Measurements from ENCODE around the gene MYRIP. TPM values are rescaled to one million over a fixed set of nuclear protein-coding genes. Genes with fewer than 3 reads are reported as not detected.

Gene MYRIP
- total RNA-seq, 1 experiment from 2014 or later = 0.44 TPM

- Histone ChIP-seq H3K4me2 (ENCODE audit: low read length) (no peak overlapping the region), H3K9ac (ENCODE audit: low read length) (no peak overlapping the region), H3K36me3 (ENCODE audit: control insufficient read depth in 1 of 2, insufficient read depth in 2 of 2, low read length in 2 of 2) (no peaks in the 10 kb centered on the region), H3K9me2 (ENCODE audit: insufficient read depth) (no peaks in the 10 kb centered on the region), H3K27me3 (ENCODE audit: insufficient read depth, low read length) (peaks cover 30% of the 10 kb centered on the region), H3K4me1 (ENCODE audit: control insufficient read depth in 1 of 2, insufficient read depth in 2 of 2, low read length in 2 of 2) (no peaks in the 10 kb centered on the region), H2AFZ (ENCODE audit: low read depth, low read length, poor library complexity, severe bottlenecking) (no peak overlapping the region), H3K4me3 (replicated peaks in 1 of 2; ENCODE audit: low read depth in 1 of 2, low read length in 2 of 2) (no peak overlapping the region), H3K27ac (ENCODE audit: low read depth, low read length) (no peak overlapping the region), H4K20me1 (ENCODE audit: insufficient read depth) (no peaks in the 10 kb centered on the region), H3K9me3 (ENCODE audit: control insufficient read depth in 1 of 2, insufficient read depth in 1 of 2, low read depth in 1 of 2, low read length in 2 of 2) (no peaks in the 10 kb centered on the region), H3K79me2 (ENCODE audit: insufficient read depth, low read length) (no peaks in the 10 kb centered on the region)
- intact Hi-C loops (cut with micrococcal nuclease) = no loop called here
- no peak for TF ChIP-seq RAD21 (IDR thresholded peaks at IDR 0.05; ENCODE audit: low read depth)
- TF ChIP-seq SRF (IDR thresholded peaks at IDR 0.05; ENCODE audit: low read depth) = no peak
- no peak for TF ChIP-seq POLR2A (IDR thresholded peaks at IDR 0.05; ENCODE audit: borderline replicate concordance, extremely low read depth, insufficient read depth, insufficient read length)
- no TSS peak for BruUV-seq (replicated peaks)
- DNase-seq (ENCODE audit: low read depth, low spot score) = no peak
- CTCF ChIA-PET = no interaction called here
- POLR2A ChIA-PET = no interaction called here
- RAD21 ChIA-PET (ENCODE audit: low non-redundant PET in 1 of 2, low total read pairs in 2 of 2, uncharacterized antibody in 2 of 2, unreplicated experiment in 2 of 2) = no interaction called here
- ATAC-seq = no peak
Measured at GRCh38 chr3:40099871-40100270, 290.5 kb downstream of the MYRIP start.

- Histone ChIP-seq H3K4me1 (ENCODE audit: control insufficient read depth in 1 of 2, insufficient read depth in 2 of 2, low read length in 2 of 2) (no peaks in the 10 kb centered on the region), H3K4me3 (replicated peaks in 1 of 2; ENCODE audit: low read depth in 1 of 2, low read length in 2 of 2) (no peak overlapping the region), H3K9me2 (ENCODE audit: insufficient read depth) (no peaks in the 10 kb centered on the region), H3K4me2 (ENCODE audit: low read length) (no peak overlapping the region), H3K79me2 (ENCODE audit: insufficient read depth, low read length) (no peaks in the 10 kb centered on the region), H3K27me3 (ENCODE audit: insufficient read depth, low read length) (peaks cover 13% of the 10 kb centered on the region), H2AFZ (ENCODE audit: low read depth, low read length, poor library complexity, severe bottlenecking) (no peak overlapping the region), H3K9ac (ENCODE audit: low read length) (no peak overlapping the region), H3K9me3 (ENCODE audit: control insufficient read depth in 1 of 2, insufficient read depth in 1 of 2, low read depth in 1 of 2, low read length in 2 of 2) (no peaks in the 10 kb centered on the region), H3K27ac (ENCODE audit: low read depth, low read length) (no peak overlapping the region), H4K20me1 (ENCODE audit: insufficient read depth) (no peaks in the 10 kb centered on the region), H3K36me3 (ENCODE audit: control insufficient read depth in 1 of 2, insufficient read depth in 2 of 2, low read length in 2 of 2) (no peaks in the 10 kb centered on the region)
- TF ChIP-seq MAX (IDR thresholded peaks at IDR 0.05) = no peak
- no peak for TF ChIP-seq ZFX (IDR thresholded peaks at IDR 0.05)
- no peak for TF ChIP-seq TCF7L2 (IDR thresholded peaks at IDR 0.05; ENCODE audit: borderline replicate concordance, extremely low read depth, insufficient read depth, insufficient read length)
- TF ChIP-seq JUND (IDR thresholded peaks at IDR 0.05) = no peak
- no peak for TF ChIP-seq REST (IDR thresholded peaks at IDR 0.05; ENCODE audit: low read depth)
- no peak for TF ChIP-seq ZBTB33 (IDR thresholded peaks at IDR 0.05; ENCODE audit: extremely low read depth, insufficient replicate concordance, low read length)
- TF ChIP-seq ZNF274 (IDR thresholded peaks at IDR 0.05; ENCODE audit: low read depth, low read length) = no peak
- intact Hi-C loops (cut with micrococcal nuclease) = no loop called here
- ChIA-PET RAD21 (ENCODE audit: low non-redundant PET in 1 of 2, low total read pairs in 2 of 2, uncharacterized antibody in 2 of 2, unreplicated experiment in 2 of 2) (no interaction called here), POLR2A (no interaction called here), CTCF (no interaction called here)
- no TSS peak for BruUV-seq (replicated peaks)
- DNase-seq (ENCODE audit: low read depth, low spot score) (no peak), ATAC-seq (no peak)
Measured at GRCh38 chr3:40102182-40102581, 292.8 kb downstream of the MYRIP start.

Data from HCT116 (cell line).